ENCODE measurements around the gene XRCC6.
"Not testable (repeated sequence)": the region's sequence is repeated elsewhere in the genome, so short reads cannot be mapped to it uniquely, and the experiment has no call there.

The XRCC6 gene

GRCh38 chr22:41598891-41599635 lies 22.0 kb upstream of the XRCC6 start:
- no peak for DNase-seq

- no peak for DNase-seq
These were observed 20.1 kb upstream of the XRCC6 start for GRCh38 chr22:41600976-41601375.

- no peak for DNase-seq
These were observed 17.2 kb upstream of the XRCC6 start for GRCh38 chr22:41603873-41604332.

GRCh38 chr22:41608386-41608785 lies 12.7 kb upstream of the XRCC6 start:
- DNase-seq = no peak

GRCh38 chr22:41612603-41613306 lies 8.3 kb upstream of the XRCC6 start:
- DNase-seq = no peak

- no peak for DNase-seq
These were observed 7.6 kb upstream of the XRCC6 start for GRCh38 chr22:41613456-41613855.

- no peak for DNase-seq
These were observed 1.0 kb upstream of the XRCC6 start for GRCh38 chr22:41619979-41620588.

- DNase-seq = no peak
These were observed 451 bp upstream of the XRCC6 start, which contains the start of gene DESI1 for GRCh38 chr22:41620589-41621098. Gene DESI1 (minus strand): TSS chr22:41621043. CDS start chr22:41620839, 204 bp downstream.

- no peak for DNase-seq
These were observed 750 bp downstream of the XRCC6 start for GRCh38 chr22:41621911-41622179.

GRCh38 chr22:41625577-41625976 lies 4.5 kb downstream of the XRCC6 start:
- DNase-seq = no peak

GRCh38 chr22:41631115-41631514 lies 10.0 kb downstream of the XRCC6 start:
- DNase-seq = not testable (repeated sequence)

GRCh38 chr22:41631615-41632014 lies 10.5 kb downstream of the XRCC6 start:
- not testable (repeated sequence) for DNase-seq

- not testable (repeated sequence) for DNase-seq
These were observed 13.5 kb downstream of the XRCC6 start for GRCh38 chr22:41634610-41635009.

- DNase-seq = no peak
These were observed 15.4 kb downstream of the XRCC6 start for GRCh38 chr22:41636467-41636866.

GRCh38 chr22:41637623-41638022 lies 16.5 kb downstream of the XRCC6 start:
- not testable (repeated sequence) for DNase-seq

GRCh38 chr22:41638124-41638523 lies 17.0 kb downstream of the XRCC6 start:
- DNase-seq = no peak

GRCh38 chr22:41638748-41639147 lies 17.7 kb downstream of the XRCC6 start:
- DNase-seq = no peak

- DNase-seq = no peak
These were observed 20.8 kb downstream of the XRCC6 start for GRCh38 chr22:41641854-41642253.

- DNase-seq = no peak
These were observed 21.4 kb downstream of the XRCC6 start for GRCh38 chr22:41642331-41643110.

GRCh38 chr22:41647771-41648170 lies 26.7 kb downstream of the XRCC6 start:
- no peak for DNase-seq

- no peak for DNase-seq
These were observed 27.3 kb downstream of the XRCC6 start for GRCh38 chr22:41648432-41648831.

GRCh38 chr22:41650229-41650628 lies 29.1 kb downstream of the XRCC6 start:
- DNase-seq = no peak

GRCh38 chr22:41650821-41651220 lies 29.7 kb downstream of the XRCC6 start:
- no peak for DNase-seq
